ENCODE data around the gene LPCAT4. TPM values are rescaled to one million over a fixed set of nuclear protein-coding genes. Genes with fewer than 3 reads are reported as not detected.

The LPCAT4 gene
- total RNA-seq, 1 donor = 19.9 TPM

DNA sequence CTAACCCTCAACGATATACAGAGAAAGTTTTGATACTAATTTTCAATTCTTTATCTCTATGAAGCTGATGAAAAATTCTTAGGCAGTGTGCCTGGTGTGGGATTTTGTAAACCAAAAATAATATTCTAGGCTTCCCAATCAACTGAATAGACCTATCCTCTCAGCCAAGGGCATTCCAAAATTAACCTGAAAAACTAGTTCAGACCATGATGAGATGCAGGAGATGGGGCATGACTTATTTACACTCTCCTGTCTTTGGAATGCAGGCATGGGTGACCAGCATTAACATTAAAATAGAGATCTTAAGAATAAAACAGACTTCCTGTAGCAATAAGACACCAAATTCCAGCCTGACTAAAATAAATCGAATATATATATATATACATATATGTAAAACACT, 7.8 kb upstream of the LPCAT4 start:
- DNase-seq (ENCODE audit: low read depth) = no peak

DNA sequence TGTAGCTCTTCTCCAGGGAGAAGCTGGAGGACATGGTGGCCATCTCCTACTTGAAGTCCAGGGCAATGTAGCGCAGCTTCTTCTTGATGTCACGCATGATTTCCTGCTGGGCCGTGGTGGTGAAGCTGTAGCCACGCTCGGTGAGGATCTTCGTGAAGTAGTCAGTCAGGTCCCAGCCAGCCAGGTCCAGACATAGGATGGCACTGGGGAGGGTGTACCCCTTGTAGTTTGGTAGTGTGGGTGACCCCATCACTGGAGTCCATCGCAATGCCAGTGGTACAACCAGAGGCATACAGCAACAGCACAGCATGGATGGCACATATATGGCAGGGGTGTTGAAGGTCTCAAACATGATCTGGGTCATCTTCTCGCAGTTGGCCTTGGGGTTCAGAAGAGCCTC, 7.0 kb upstream of the LPCAT4 start:
- TF ChIP-seq, protein P1, sequence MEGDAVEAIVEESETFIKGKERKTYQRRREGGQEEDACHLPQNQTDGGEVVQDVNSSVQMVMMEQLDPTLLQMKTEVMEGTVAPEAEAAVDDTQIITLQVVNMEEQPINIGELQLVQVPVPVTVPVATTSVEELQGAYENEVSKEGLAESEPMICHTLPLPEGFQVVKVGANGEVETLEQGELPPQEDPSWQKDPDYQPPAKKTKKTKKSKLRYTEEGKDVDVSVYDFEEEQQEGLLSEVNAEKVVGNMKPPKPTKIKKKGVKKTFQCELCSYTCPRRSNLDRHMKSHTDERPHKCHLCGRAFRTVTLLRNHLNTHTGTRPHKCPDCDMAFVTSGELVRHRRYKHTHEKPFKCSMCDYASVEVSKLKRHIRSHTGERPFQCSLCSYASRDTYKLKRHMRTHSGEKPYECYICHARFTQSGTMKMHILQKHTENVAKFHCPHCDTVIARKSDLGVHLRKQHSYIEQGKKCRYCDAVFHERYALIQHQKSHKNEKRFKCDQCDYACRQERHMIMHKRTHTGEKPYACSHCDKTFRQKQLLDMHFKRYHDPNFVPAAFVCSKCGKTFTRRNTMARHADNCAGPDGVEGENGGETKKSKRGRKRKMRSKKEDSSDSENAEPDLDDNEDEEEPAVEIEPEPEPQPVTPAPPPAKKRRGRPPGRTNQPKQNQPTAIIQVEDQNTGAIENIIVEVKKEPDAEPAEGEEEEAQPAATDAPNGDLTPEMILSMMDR (IDR thresholded peaks at IDR 0.05; ENCODE audit: insufficient read depth, low read depth, low read length) = no peak
- DNase-seq (ENCODE audit: low read depth) = no peak
- H3K4me3 ChIP-seq (ENCODE audit: low read depth, low read length) = no peak overlapping the region

More for the DNA sequence above, 7.8 kb upstream of the LPCAT4 start:
- H3K4me3 ChIP-seq (ENCODE audit: low read depth, low read length) = no peak overlapping the region
- TF ChIP-seq, protein P1 (IDR thresholded peaks at IDR 0.05; ENCODE audit: insufficient read depth, low read depth, low read length) = no peak

DNA sequence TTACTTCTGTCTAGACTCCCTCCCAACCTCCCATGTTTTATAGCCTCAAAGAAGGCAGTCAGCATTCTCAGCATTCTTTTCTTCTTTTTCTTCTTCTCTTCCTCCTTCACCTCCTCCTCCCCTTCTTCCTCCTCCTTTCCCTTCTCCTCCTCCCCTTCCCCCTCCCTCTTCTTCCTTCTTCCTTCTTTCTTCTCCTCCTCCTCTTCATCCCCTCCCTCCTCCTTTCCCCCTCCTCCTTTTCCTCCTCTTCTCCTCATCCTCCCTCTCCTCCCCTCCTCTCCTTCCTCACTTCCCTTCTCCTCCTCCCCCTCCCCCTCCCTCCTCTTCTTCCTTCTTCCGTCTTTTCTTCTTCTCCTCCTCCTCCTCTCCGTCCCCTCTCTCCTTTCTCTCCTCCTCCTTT, 3.6 kb upstream of the LPCAT4 start:
- DNase-seq (ENCODE audit: low read depth) = no peak
- no peak overlapping the region for H3K4me3 ChIP-seq (ENCODE audit: low read depth, low read length)
- TF ChIP-seq, protein P1 (IDR thresholded peaks at IDR 0.05; ENCODE audit: insufficient read depth, low read depth, low read length) = no peak

DNA sequence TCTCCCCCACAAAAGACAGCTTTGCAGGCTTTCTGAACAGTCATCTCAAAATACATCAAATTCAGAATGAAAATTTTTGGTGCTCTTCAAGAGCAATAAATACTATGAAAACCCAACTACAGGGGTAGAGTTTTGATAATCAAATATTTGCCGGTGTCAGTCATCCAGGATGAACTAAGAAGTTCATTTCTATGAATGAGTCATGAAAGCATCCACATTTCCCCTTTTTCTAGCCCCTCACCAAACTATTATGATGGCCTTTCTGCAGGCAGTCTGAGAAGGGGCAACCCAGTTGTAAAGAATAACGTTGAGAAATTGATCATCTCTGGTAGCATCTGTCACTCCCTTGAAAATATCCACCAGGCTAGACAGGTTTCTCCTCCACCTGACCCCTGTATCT, 3.1 kb upstream of the LPCAT4 start:
- no peak for DNase-seq (ENCODE audit: low read depth)
- TF ChIP-seq, protein P1 (IDR thresholded peaks at IDR 0.05; ENCODE audit: insufficient read depth, low read depth, low read length) = no peak
- no peak overlapping the region for H3K4me3 ChIP-seq (ENCODE audit: low read depth, low read length)

DNA sequence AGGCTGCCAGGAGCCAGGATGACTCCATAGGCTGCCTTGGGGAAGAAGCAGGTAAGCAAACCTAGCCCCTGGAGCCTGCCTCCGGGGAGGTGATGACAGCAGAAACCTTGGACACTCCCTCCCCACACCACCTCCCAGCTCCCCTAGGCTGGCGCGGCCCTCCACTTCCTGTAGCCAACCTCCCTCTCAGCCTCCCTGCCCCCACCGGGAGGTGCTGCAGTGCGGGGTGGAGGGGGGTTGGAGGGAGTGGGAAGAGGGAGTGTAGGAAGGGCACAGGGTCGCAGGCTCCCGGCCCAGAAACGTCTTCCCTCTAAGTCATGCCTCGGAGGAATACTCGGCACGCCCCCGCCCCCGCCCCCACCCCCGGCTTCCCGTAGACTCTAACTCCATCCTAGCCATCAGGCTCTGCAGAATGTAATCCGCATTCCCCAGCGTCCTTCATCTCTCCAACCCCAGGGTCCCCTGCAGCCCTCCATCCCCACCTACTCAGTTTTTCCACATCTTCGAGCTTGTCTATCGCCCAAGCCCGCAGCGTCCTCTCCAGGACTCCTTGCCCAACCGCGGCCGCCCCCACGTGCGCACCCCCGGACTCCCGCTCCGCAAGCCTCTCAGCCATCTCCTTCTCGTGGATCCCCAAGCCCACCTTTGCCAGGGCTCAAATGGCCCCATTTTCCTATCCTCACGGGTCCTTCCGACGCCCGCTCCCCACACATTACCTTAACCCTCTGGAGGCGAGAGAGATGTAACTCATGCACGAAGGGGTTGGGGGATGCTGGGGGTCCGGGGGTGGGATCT, 528 bp downstream of the LPCAT4 start:
- peak; percentile 51 for DNase-seq (ENCODE audit: low read depth)
- TF ChIP-seq, protein P1 (IDR thresholded peaks at IDR 0.05; ENCODE audit: insufficient read depth, low read depth, low read length) = no peak
- H3K4me3 ChIP-seq (ENCODE audit: low read depth, low read length) = peak overlapping the region; percentile 87

DNA sequence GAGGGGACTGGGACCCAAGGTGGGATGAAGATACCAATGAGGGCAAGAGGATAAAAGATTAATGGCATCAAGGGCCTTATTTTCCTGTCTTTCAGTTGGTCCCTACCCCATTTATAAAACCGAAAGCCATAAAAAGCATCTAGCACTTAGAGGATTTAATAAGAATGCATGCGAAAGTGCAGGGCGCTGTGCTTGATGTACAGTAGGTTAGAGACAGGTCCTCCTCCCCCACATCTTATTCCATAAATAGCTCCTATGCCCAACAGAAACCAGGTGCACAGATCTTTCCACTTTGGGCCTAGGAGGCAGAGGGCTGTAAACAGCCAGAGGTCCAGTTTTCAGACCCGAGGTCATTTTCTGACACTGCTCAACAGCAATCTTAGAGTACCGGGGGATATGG, 1.2 kb downstream of the LPCAT4 start:
- no peak for DNase-seq (ENCODE audit: low read depth)
- H3K4me3 ChIP-seq (ENCODE audit: low read depth, low read length) = peak overlapping the region; percentile 87
- TF ChIP-seq, protein P1 (IDR thresholded peaks at IDR 0.05; ENCODE audit: insufficient read depth, low read depth, low read length) = no peak
